ENCODE data around the gene CALHM1. TPM values are rescaled to one million over a fixed set of nuclear protein-coding genes. Genes with fewer than 3 reads are reported as not detected.

Gene CALHM1
- total RNA-seq, 3 donors from 2014 or later: not detected

- ATAC-seq: no peak
- no peak for TF ChIP-seq CTCF (IDR thresholded peaks at IDR 0.05)
- Histone ChIP-seq H3K4me3 (no peak overlapping the region), H3K36me3 (ENCODE audit: low read depth) (no peaks in the 10 kb centered on the region), H3K9me3 (no peaks in the 10 kb centered on the region), H3K4me1 (ENCODE audit: low read depth) (no peaks in the 10 kb centered on the region)
- DNase-seq: no peak
- intact Hi-C loops (cut with DNase I, micrococcal nuclease): no loop called here
Measured at GRCh38 chr10:103467406-103467805, 8.7 kb upstream of the CALHM1 start.

- Histone ChIP-seq H3K36me3 (ENCODE audit: low read depth) (no peaks in the 10 kb centered on the region), H3K4me1 (ENCODE audit: low read depth) (no peaks in the 10 kb centered on the region), H3K4me3 (no peak overlapping the region), H3K9me3 (no peaks in the 10 kb centered on the region)
- DNase-seq (no peak), ATAC-seq (no peak)
- intact Hi-C loops (cut with DNase I, micrococcal nuclease): no loop called here
- TF ChIP-seq CTCF (IDR thresholded peaks at IDR 0.05): no peak
Measured at GRCh38 chr10:103466734-103467133, 8.0 kb upstream of the CALHM1 start.

GRCh38 chr10:103465411-103466179 lies 6.9 kb upstream of the CALHM1 start:
- no peaks in the 10 kb centered on the region for H3K4me1 ChIP-seq (ENCODE audit: low read depth)
- no peak for DNase-seq
- H3K4me3 ChIP-seq: no peak overlapping the region
- no peaks in the 10 kb centered on the region for H3K36me3 ChIP-seq (ENCODE audit: low read depth)
- no peak for ATAC-seq
- no peak for TF ChIP-seq CTCF (IDR thresholded peaks at IDR 0.05)
- H3K9me3 ChIP-seq: no peaks in the 10 kb centered on the region
- intact Hi-C loops (cut with DNase I, micrococcal nuclease): no loop called here

- no peak for TF ChIP-seq CTCF (IDR thresholded peaks at IDR 0.05)
- Histone ChIP-seq H3K4me3 (no peak overlapping the region), H3K4me1 (ENCODE audit: low read depth) (no peaks in the 10 kb centered on the region), H3K9me3 (no peaks in the 10 kb centered on the region), H3K36me3 (ENCODE audit: low read depth) (no peaks in the 10 kb centered on the region)
- ATAC-seq (no peak), DNase-seq (no peak)
- intact Hi-C loops (cut with DNase I, micrococcal nuclease): no loop called here
Measured at GRCh38 chr10:103463499-103463898, 4.8 kb upstream of the CALHM1 start.

GRCh38 chr10:103459615-103460014 lies 915 bp upstream of the CALHM1 start:
- TF ChIP-seq CTCF (IDR thresholded peaks at IDR 0.05): no peak
- ATAC-seq (no peak), DNase-seq (no peak)
- intact Hi-C loops (cut with DNase I, micrococcal nuclease): no loop called here
- no peak overlapping the region for H3K4me3 ChIP-seq
- no peaks in the 10 kb centered on the region for H3K36me3 ChIP-seq (ENCODE audit: low read depth)
- H3K4me1 ChIP-seq (ENCODE audit: low read depth): no peaks in the 10 kb centered on the region
- H3K9me3 ChIP-seq: no peaks in the 10 kb centered on the region

Data from mucosa of descending colon (tissue), 3 donors.